H1 (cell line): ENCODE data around the gene CD58.

Experiments
- CBX8 ChIP-seq: fragments of 300-800, 300-1000 bp; sonication (generic); IDR thresholded peaks from 2 replicates; pipeline ENCODE4 v1.7.1; 2016; ENCODE audit warnings: low read depth, low read length, borderline replicate concordance
- CHD2 ChIP-seq: IDR thresholded peaks from 2 replicates; pipeline ENCODE4 v1.6.1; 2012; ENCODE audit warnings: low read length, improper control_type of control experiment
- CTCF ChIP-seq, 3 experiments: IDR thresholded peaks; 1 replicate in 2 of 3; 2 replicates in 1 of 3; pipeline versions ENCODE4 v1.5.1 to v1.6.1; 2011; ENCODE audit warnings: low read length in 3 of 3, mild to moderate bottlenecking in 3 of 3, inconsistent platforms in 2 of 3, low read depth in 1 of 3, moderate library complexity in 1 of 3; ENCODE audit not compliant: insufficient read depth in 1 of 3; ENCODE audit errors: control extremely low read depth in 1 of 3
- EP300 ChIP-seq, 2 experiments: IDR thresholded peaks; 1 replicate in 1 of 2; 2 replicates in 1 of 2; pipeline ENCODE4 v1.6.1; 2011 to 2012; ENCODE audit warnings: low read depth in 2 of 2, low read length in 2 of 2, mild to moderate bottlenecking in 2 of 2, borderline replicate concordance in 1 of 2, inconsistent platforms in 1 of 2, moderate library complexity in 1 of 2
- KDM1A ChIP-seq: fragments of 200-600, 300-600 bp; sonication (generic); IDR thresholded peaks from 2 replicates; pipeline ENCODE4 v1.7.1; 2016; ENCODE audit warnings: mild to moderate bottlenecking, low read length, borderline replicate concordance
- POLR2A ChIP-seq, 2 experiments: IDR thresholded peaks; 1 replicate in 1 of 2; 2 replicates in 1 of 2; pipeline ENCODE4 v1.6.1; 2011; ENCODE audit warnings: low read depth in 2 of 2, low read length in 2 of 2, mild to moderate bottlenecking in 2 of 2; ENCODE audit errors: control extremely low read depth in 1 of 2
- POLR2AphosphoS5 ChIP-seq: IDR thresholded peaks from 2 replicates; pipeline ENCODE4 v1.6.1; 2011; ENCODE audit warnings: low read depth, low read length
- SRF ChIP-seq: IDR thresholded peaks from 2 replicates; pipeline ENCODE4 v1.6.1; 2011; ENCODE audit warnings: mild to moderate bottlenecking, low read depth, low read length, moderate library complexity
- YY1 ChIP-seq: IDR thresholded peaks from 2 replicates; pipeline ENCODE4 v1.6.1; 2011; ENCODE audit warnings: low read depth, mild to moderate bottlenecking, low read length
- ZNF274 ChIP-seq: IDR thresholded peaks from 2 replicates; pipeline ENCODE4 v1.7.0; 2012; ENCODE audit warnings: low read length, borderline replicate concordance; ENCODE audit errors: extremely low read depth
- TF ChIP-seq, protein P1 (sequence below): IDR thresholded peaks from 2 replicates; pipeline ENCODE4 v1.6.1; 2012; ENCODE audit warnings: inconsistent platforms

GRCh38 chr1:116585886-116586285, 15.1 kb upstream of the CD58 start:
- TF ChIP-seq CTCF (IDR thresholded peaks at IDR 0.05; ENCODE audit: control extremely low read depth in 1 of 3, insufficient read depth in 1 of 3, low read depth in 1 of 3, low read length in 3 of 3), result no peak
- no peak for TF ChIP-seq YY1
- TF ChIP-seq, protein P1, sequence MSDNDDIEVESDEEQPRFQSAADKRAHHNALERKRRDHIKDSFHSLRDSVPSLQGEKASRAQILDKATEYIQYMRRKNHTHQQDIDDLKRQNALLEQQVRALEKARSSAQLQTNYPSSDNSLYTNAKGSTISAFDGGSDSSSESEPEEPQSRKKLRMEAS, result no peak
- TF ChIP-seq EP300 (IDR thresholded peaks at IDR 0.05; ENCODE audit: borderline replicate concordance in 1 of 2, low read depth in 2 of 2, low read length in 2 of 2), result no peak
- no peak for TF ChIP-seq CHD2
- TF ChIP-seq KDM1A, result no peak
- TF ChIP-seq SRF, result no peak
- TF ChIP-seq CBX8, result no peak
- TF ChIP-seq POLR2AphosphoS5, result no peak
- no peak for TF ChIP-seq ZNF274
- no peak for TF ChIP-seq POLR2A (IDR thresholded peaks at IDR 0.05; ENCODE audit: control extremely low read depth in 1 of 2, low read depth in 2 of 2, low read length in 2 of 2)
